HepG2 (cell line): ENCODE measurements around the gene TMX3. TPM values are rescaled to one million over a fixed set of nuclear protein-coding genes. Genes with fewer than 3 reads are reported as not detected.

Source experiments
- ATAC-seq: fragments of 200-7000 bp; cut with Tn5 transposase; 3 replicates; pipeline ENCODE4 v1.9.1; 2020; ENCODE audit warnings: mild to moderate bottlenecking, moderate library complexity
- BruUV-seq: library from RNA; stranded (reverse); fragments of 400-500 nt; replicated peaks from 2 replicates; lab custom pipeline; 2021; lab: Mats Ljungman, UMichigan
- CTCF ChIA-PET: fragments of 300-600 bp; formaldehyde crosslinking; extraction: SDS; loops from one replicate; lab custom pipeline; 2021; ENCODE audit warnings: low total read pairs, inconsistent platforms, low intra/inter-chr PET ratio; lab: Yijun Ruan, JAX
- POLR2A ChIA-PET: fragments of 350-600 bp; sonication (Branson Sonifier 250); formaldehyde crosslinking; loops from one replicate; lab custom pipeline; 2020; ENCODE audit warnings: antibody characterized with exemption, inconsistent platforms; lab: Yijun Ruan, JAX
- DNase-seq: peaks from one replicate; pipeline ENCODE4 v3.0.0-alpha.2; 2015; ENCODE audit warnings: low spot score
- FAIRE-seq: peaks from 3 replicates; lab custom pipeline; 2011; peaks lifted over from hg19 to GRCh38; lab: Jason Lieb, UNC
- H2AFZ ChIP-seq: one replicate; pipeline ENCODE4 v1.6.1; 2011; ENCODE audit warnings: low read length, inconsistent platforms
- H3K27ac ChIP-seq: fragments of 300-600 bp; 3 replicates; pipeline ENCODE4 v1.8.0; 2011; ENCODE audit warnings: mixed run types, mild to moderate bottlenecking, mixed read lengths, low read length, inconsistent platforms; ENCODE audit not compliant: insufficient read depth; ENCODE audit errors: extremely low read length
- H3K27me3 ChIP-seq, 2 experiments: fragments of 200-600 bp in 1 of 2; 2 replicates in 1 of 2; 3 replicates in 1 of 2; pipeline versions ENCODE4 v1.6.0 to v1.8.0; 2011; ENCODE audit warnings: low read length in 2 of 2, mild to moderate bottlenecking in 2 of 2, moderate library complexity in 2 of 2, inconsistent platforms in 1 of 2; ENCODE audit not compliant: insufficient read depth in 2 of 2, control insufficient read depth in 1 of 2
- H3K36me3 ChIP-seq, 2 experiments: fragments of 200-600 bp in 1 of 2; replicated peaks in 1 of 2; 2 replicates in 1 of 2; 3 replicates in 1 of 2; pipeline versions ENCODE4 v1.5.1 to v1.8.0; 2011; ENCODE audit warnings: low read length in 2 of 2, inconsistent platforms in 1 of 2; ENCODE audit not compliant: insufficient read depth in 2 of 2, control insufficient read depth in 1 of 2
- H3K4me1 ChIP-seq: 2 replicates; pipeline ENCODE4 v1.5.1; 2012; ENCODE audit warnings: low read length, inconsistent platforms; ENCODE audit not compliant: insufficient read depth
- H3K4me2 ChIP-seq: 2 replicates; pipeline ENCODE4 v1.6.0; 2011; ENCODE audit warnings: low read depth, low read length, inconsistent platforms
- H3K4me3 ChIP-seq, 3 experiments: fragments of 200-600 bp in 1 of 3; sonication (generic), shearing (Covaris generic) in 1 of 3; replicated peaks in 1 of 3; 2 replicates each; pipeline ENCODE4 v1.5.1; 2011 to 2016; ENCODE audit warnings: low read length in 3 of 3, inconsistent platforms in 2 of 3, low read depth in 2 of 3, mild to moderate bottlenecking in 2 of 3, control low read depth in 1 of 3, mixed read lengths in 1 of 3; ENCODE audit not compliant: insufficient read depth in 1 of 3
- H3K79me2 ChIP-seq: one replicate; pipeline ENCODE4 v1.6.1; 2011; ENCODE audit warnings: low read length, inconsistent platforms; ENCODE audit not compliant: insufficient read depth
- H3K9ac ChIP-seq: 2 replicates; pipeline ENCODE4 v1.6.0; 2011; ENCODE audit warnings: mild to moderate bottlenecking, low read depth, low read length, inconsistent platforms; ENCODE audit not compliant: insufficient read depth
- H3K9me3 ChIP-seq: 2 replicates; pipeline ENCODE4 v1.5.1; 2012; ENCODE audit warnings: mild to moderate bottlenecking, low read length
- H4K20me1 ChIP-seq: 2 replicates; pipeline ENCODE4 v1.6.0; 2011; ENCODE audit warnings: inconsistent platforms, mild to moderate bottlenecking, low read length, moderate library complexity; ENCODE audit not compliant: insufficient read depth
- ARID4A ChIP-seq: sonication (generic); formaldehyde crosslinking; IDR thresholded peaks from 2 replicates; pipeline ENCODE4 v1.5.0; 2020; ENCODE audit warnings: mild to moderate bottlenecking, missing genetic modification reagents, borderline replicate concordance
- CHD2 ChIP-seq: IDR thresholded peaks from 2 replicates; pipeline ENCODE4 v1.6.1; 2011; ENCODE audit warnings: low read depth, low read length, improper control_type of control experiment
- ETS1 ChIP-seq: sonication (generic); formaldehyde crosslinking; IDR thresholded peaks from 2 replicates; pipeline ENCODE4 v1.4.0; 2020; ENCODE audit warnings: missing genetic modification reagents
- MLXIP ChIP-seq: sonication (generic); formaldehyde crosslinking; IDR thresholded peaks from 2 replicates; pipeline ENCODE4 v1.9.0; 2021; ENCODE audit warnings: missing genetic modification reagents, borderline replicate concordance
- PCBP1 ChIP-seq: fragments of 200-400 bp; formaldehyde crosslinking; IDR thresholded peaks from 2 replicates; pipeline ENCODE4 v1.6.1; 2017; ENCODE audit warnings: mild to moderate bottlenecking, low read depth, low read length, borderline replicate concordance
- ZNF143 ChIP-seq: sonication (generic); formaldehyde crosslinking; IDR thresholded peaks from 2 replicates; pipeline ENCODE4 v1.4.0; 2020; ENCODE audit warnings: missing genetic modification reagents
- ZNF572 ChIP-seq: sonication (generic); formaldehyde crosslinking; IDR thresholded peaks from 2 replicates; pipeline ENCODE4 v1.5.1; 2020; ENCODE audit warnings: mild to moderate bottlenecking, missing genetic modification reagents
- ZSCAN29 ChIP-seq: sonication (generic); formaldehyde crosslinking; conservative IDR thresholded peaks from 2 replicates; pipeline ENCODE4 v1.4.0; 2020; ENCODE audit warnings: mild to moderate bottlenecking, missing genetic modification reagents
- WGBS: methylation state at CpG from one replicate; pipeline ENCODE4 v1.1.6; 2017; ENCODE audit warnings: low lambda C conversion rate; 5-methylcytosine and 5-hydroxymethylcytosine counted together
- in situ Hi-C: cut with HindIII; loops from 2 replicates; pipeline ENCODE4 v1.10.0; 2017; ENCODE audit warnings: low pct_unique_long_range_greater_than_20kb; ENCODE audit not compliant: extremely low pct_ligation_motif_present
- intact Hi-C: fragments of 100-400 bp; cut with micrococcal nuclease; formaldehyde crosslinking; loops from one replicate; pipeline ENCODE4 v1.10.0; 2022; ENCODE audit not compliant: unreplicated experiment
- polyA plus RNA-seq, 8 experiments: library from polyadenylated mRNA; depleted of rRNA in 3 of 8; stranded (reverse) in 7 of 8; unstranded in 1 of 8; fragments of >200 nt; fragmentation: Illumina TruSeq in 4 of 8; extraction: Trizol in 4 of 8; gene quantifications; 2 replicates each; pipeline versions ENCODE4 v1.2.1 to v1.2.3, GENCODE V29; 2011 to 2016; ENCODE audit warnings: low read depth in 4 of 8, missing spikeins in 1 of 8, mixed read lengths in 1 of 8; ENCODE audit not compliant: insufficient read depth in 1 of 8
- total RNA-seq, 5 experiments: library from RNA; depleted of rRNA; stranded (reverse); fragments of >200 nt; fragmentation: Illumina TruSeq; extraction: Trizol; gene quantifications; 2 replicates each; pipeline ENCODE4 v1.2.3, GENCODE V29; 2016; ENCODE audit warnings: low read depth in 1 of 5

TMX3 gene
- total and polyA plus RNA-seq, 2 of the 13 experiments (the other 11 are each of a cell fraction or from before 2014, with no cell fraction given) = 12.9 to 25.0 TPM

DNA sequence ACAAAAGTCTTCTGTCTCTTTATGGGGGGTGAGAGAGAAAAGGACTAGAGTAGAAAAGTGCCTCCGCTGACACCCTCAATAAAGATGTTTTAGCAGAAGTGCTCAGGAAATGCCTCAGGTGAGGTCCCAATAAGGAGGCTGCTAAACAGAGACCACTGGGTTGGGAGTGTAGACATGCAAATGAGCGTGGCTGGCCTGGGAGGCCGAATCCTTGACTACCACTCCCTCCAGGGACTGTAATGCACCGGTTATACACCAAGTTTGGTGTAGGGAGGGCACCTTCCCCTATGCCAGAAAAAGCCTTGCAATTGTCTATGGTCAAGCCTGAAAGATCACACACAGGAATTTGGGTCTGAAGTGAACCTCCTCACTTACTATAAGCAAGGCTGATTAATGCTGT, 1.8 kb downstream of the TMX3 start (continued):
- no peak for TF ChIP-seq MLXIP
- TF ChIP-seq ZNF572 (CRISPR knock-in tag) = no peak
- no peak for TF ChIP-seq CHD2
- TF ChIP-seq PCBP1 = no peak
- no peak for TF ChIP-seq ZNF143 (CRISPR knock-in tag)
- TF ChIP-seq ARID4A (CRISPR knock-in tag) = no peak

DNA sequence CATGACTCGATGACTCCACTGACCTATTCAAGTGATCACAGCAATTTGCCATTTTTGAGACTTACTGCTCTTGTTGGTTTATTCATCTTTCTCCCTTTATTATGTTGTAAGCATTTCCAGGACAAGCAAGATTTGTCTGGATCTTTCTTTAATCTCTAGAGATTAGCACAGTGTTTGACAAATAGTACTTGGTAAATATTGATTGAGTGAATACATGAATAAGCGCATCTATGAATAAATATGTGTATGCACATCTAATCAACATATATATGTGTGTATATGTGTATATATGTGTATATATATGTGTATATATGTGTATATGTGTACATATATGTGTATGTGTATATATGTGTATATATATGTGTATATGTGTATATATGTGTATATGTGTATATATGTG, 7.3 kb downstream of the TMX3 start:
- BruUV-seq = no TSS peak
- CTCF ChIA-PET = no interaction called here
- 98% methylated on average over 2 of the region's 2 CpGs for WGBS
- Histone ChIP-seq H3K4me1 (peaks cover 21% of the 10 kb centered on the region), H3K36me3 (peaks cover 8 to 35% of the 10 kb centered on the region in 2 experiments), H2AFZ (no peak overlapping the region), H4K20me1 (no peaks in the 10 kb centered on the region; the same call in 1 of the 2 replicates), H3K4me3 (no peak overlapping the region), H3K9me3 (no peaks in the 10 kb centered on the region), H3K4me2 (no peak overlapping the region), H3K9ac (no peak overlapping the region), H3K79me2 (peaks cover 21% of the 10 kb centered on the region), H3K27me3 (no peaks in the 10 kb centered on the region), H3K27ac (no peak overlapping the region)
- ATAC-seq (no peak), FAIRE-seq (no peak), DNase-seq (no peak)
- intact Hi-C loops (no loop called here), in situ Hi-C loops (no loop called here)
- POLR2A ChIA-PET = no interaction called here
- TF ChIP-seq ZSCAN29 (CRISPR knock-in tag) (no peak), ETS1 (no peak)
